Measurements from ENCODE around the gene ADARB2.
"Not testable (repeated sequence)": the region's sequence is repeated elsewhere in the genome, so short reads cannot be mapped to it uniquely, and the experiment has no call there.

ADARB2 gene

GRCh38 chr10:1328161-1328823 lies 409.0 kb downstream of the ADARB2 start:
- FAIRE-seq, result no peak
- no peak for TF ChIP-seq POLR2A (IDR thresholded peaks at IDR 0.05; ENCODE audit: low read depth, low read length)
- no peak for DNase-seq (ENCODE audit: insufficient read length, low spot score)

DNA sequence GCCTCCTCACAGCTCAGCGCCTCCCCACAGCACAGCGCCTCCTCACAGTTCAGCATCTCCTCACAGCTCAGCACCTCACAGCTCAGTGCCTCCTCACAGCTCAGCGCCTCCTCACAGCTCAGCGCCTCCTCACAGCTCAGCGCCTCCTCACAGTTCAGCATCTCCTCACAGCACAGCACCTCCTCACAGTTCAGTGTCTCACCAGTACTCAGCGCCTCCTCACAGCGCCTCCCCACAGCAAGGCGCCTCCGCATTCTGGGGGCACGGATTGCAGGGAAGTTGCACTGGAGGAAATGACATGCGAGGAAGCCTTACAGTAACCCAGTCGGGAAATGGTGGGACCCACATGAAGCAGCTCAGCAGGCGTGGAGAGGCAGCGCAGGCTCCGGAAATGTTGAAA lies 409.6 kb downstream of the ADARB2 start:
- DNase-seq (ENCODE audit: insufficient read length, low spot score) (no peak), FAIRE-seq (no peak)
- no peak for TF ChIP-seq POLR2A (IDR thresholded peaks at IDR 0.05; ENCODE audit: low read depth, low read length)

DNA sequence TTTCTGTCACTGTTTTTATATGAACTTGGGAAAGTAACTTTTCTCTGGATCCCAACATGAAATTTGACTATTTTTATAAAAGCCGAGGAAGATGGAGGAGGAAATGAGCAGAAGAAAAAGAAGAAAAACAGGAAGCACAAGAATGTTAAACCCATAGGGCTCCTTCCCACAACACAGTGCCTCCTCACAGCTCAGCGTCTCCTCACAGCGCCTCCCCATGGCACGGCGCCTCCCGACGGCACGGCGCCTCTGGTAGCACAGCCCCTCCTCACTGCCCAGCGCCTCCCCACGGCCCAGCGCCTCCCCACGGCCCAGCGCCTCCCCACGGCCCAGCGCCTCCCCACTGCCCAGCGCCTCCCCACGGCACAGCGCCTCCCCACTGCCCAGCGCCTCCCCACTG lies 410.8 kb downstream of the ADARB2 start:
- not testable (repeated sequence) for FAIRE-seq; DNase-seq (ENCODE audit: insufficient read length, low spot score)

- no peak for TF ChIP-seq POLR2A (IDR thresholded peaks at IDR 0.05; ENCODE audit: low read depth, low read length)
- DNase-seq (ENCODE audit: insufficient read length, low spot score) (no peak), FAIRE-seq (no peak)
Measured at GRCh38 chr10:1324903-1325302, 412.4 kb downstream of the ADARB2 start.

DNA sequence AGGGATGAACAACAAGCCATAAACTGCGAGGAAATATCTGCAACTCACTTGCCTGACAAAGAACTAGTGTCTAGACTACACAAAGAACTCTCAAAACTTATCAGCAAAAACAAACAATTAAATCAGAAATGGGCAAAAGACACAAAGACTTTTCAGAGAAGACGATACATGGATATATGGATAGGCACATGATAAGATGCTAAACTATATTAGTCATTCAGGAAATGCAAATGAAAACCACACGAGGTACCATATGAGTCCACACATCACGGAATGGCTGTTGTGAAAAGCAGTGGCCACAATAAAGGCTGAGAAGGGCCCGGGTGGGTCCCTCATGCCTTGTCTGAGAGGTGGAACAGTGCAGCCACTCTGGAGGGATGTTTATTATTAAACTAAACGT lies 413.4 kb downstream of the ADARB2 start:
- no peak for DNase-seq (ENCODE audit: insufficient read length, low spot score)
- no peak for FAIRE-seq
- no peak for TF ChIP-seq POLR2A (IDR thresholded peaks at IDR 0.05; ENCODE audit: low read depth, low read length)

- DNase-seq (ENCODE audit: insufficient read length, low spot score) (no peak), FAIRE-seq (no peak)
- no peak for TF ChIP-seq POLR2A (IDR thresholded peaks at IDR 0.05; ENCODE audit: low read depth, low read length)
Measured at GRCh38 chr10:1320739-1321320, 416.5 kb downstream of the ADARB2 start.

GRCh38 chr10:1316809-1317143 lies 420.5 kb downstream of the ADARB2 start:
- FAIRE-seq, result no peak
- TF ChIP-seq POLR2A (IDR thresholded peaks at IDR 0.05; ENCODE audit: low read depth, low read length), result no peak
- no peak for DNase-seq (ENCODE audit: insufficient read length, low spot score)

- no peak for TF ChIP-seq POLR2A (IDR thresholded peaks at IDR 0.05; ENCODE audit: low read depth, low read length)
- DNase-seq (ENCODE audit: insufficient read length, low spot score), result no peak
- no peak for FAIRE-seq
Measured at GRCh38 chr10:1316121-1316808, 421.1 kb downstream of the ADARB2 start.

GRCh38 chr10:1315178-1315577 lies 422.1 kb downstream of the ADARB2 start:
- TF ChIP-seq POLR2A (IDR thresholded peaks at IDR 0.05; ENCODE audit: low read depth, low read length), result no peak
- FAIRE-seq (no peak), DNase-seq (ENCODE audit: insufficient read length, low spot score) (no peak)

DNA sequence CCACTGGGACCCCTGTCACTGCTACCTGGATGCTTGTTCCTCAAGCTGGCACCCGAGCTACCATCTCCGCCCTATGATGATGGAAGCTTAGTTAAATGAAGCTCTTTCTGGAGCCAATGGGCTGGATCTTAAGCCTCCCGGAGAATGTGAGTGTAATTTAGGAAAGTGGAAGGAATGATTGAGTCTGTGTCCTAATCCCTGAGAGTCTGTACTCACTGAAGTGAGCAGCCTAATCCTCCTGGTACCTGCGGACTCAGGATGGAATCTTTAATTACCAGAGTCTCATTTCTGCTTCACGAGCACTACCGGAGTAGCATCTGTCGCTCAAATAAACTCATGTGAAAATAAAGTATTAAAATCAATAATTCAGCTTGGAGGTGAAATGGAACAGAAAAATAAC lies 425.6 kb downstream of the ADARB2 start:
- no peak for TF ChIP-seq POLR2A (IDR thresholded peaks at IDR 0.05; ENCODE audit: low read depth, low read length)
- DNase-seq (ENCODE audit: insufficient read length, low spot score) (no peak), FAIRE-seq (no peak)

- TF ChIP-seq POLR2A (IDR thresholded peaks at IDR 0.05; ENCODE audit: low read depth, low read length), result no peak
- DNase-seq (ENCODE audit: insufficient read length, low spot score) (no peak), FAIRE-seq (no peak)
Measured at GRCh38 chr10:1310271-1310789, 427.0 kb downstream of the ADARB2 start.

- DNase-seq (ENCODE audit: insufficient read length, low spot score) (no peak), FAIRE-seq (no peak)
- TF ChIP-seq POLR2A (IDR thresholded peaks at IDR 0.05; ENCODE audit: low read depth, low read length), result no peak
Measured at GRCh38 chr10:1309617-1310270, 427.6 kb downstream of the ADARB2 start.

DNA sequence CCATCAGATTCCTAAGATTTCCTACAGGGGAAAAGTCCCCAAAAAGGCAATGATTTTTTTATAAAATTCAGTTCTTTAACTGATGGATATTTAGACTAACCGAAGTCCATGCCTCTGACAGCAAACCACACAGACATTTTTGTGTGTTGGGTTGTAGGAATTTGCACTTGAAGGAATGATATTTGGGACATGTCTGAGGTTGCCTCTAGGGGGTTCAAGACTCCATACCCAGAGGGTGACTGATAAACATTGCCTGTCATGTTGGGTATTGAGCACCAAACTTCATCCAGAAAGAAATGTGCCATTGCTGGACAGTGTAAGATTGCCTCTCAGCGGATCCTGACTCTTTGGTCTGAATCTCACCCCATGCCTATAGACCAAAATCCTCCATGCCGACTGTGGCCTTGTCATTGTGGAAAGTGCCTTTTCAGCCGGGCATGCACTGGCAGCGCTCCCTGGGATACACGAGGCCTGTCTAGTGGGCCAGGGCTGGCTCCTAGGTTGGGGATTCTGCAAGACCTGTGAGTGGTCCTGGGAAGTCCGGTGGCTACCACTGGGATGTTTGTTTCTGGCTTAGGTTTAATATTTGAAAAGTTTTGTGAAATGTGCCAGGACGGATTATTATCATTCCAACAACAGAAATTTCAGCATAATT lies 428.2 kb downstream of the ADARB2 start:
- TF ChIP-seq POLR2A (IDR thresholded peaks at IDR 0.05; ENCODE audit: low read depth, low read length), result no peak
- no peak for DNase-seq (ENCODE audit: insufficient read length, low spot score)

More for the DNA sequence above, 428.2 kb downstream of the ADARB2 start:
- no peak for FAIRE-seq
